H1 (cell line): Measurements from ENCODE around the gene RAMP1. TPM values are rescaled to one million over a fixed set of nuclear protein-coding genes. Genes with fewer than 3 reads are reported as not detected.
A peak's percentile ranks its signal among the peaks of the same experiment; 100 is the strongest.

Source experiments
- CTCF ChIA-PET: fragments of 300-600 bp; sonication (Branson Sonifier 250); formaldehyde crosslinking; loops from one replicate; lab custom pipeline; 2021; ENCODE audit not compliant: partially characterized antibody; lab: Charles Lee
- POLR2A ChIA-PET: fragments of 300-600 bp; sonication (Branson Sonifier 250); formaldehyde crosslinking; loops from one replicate; lab custom pipeline; 2021; ENCODE audit warnings: inconsistent platforms; ENCODE audit not compliant: partially characterized antibody; lab: Charles Lee
- DNase-seq, 2 experiments: peaks; one replicate each; pipeline versions ENCODE4 v3.0.0 to v3.0.0-alpha.2; 2010 to 2022; ENCODE audit warnings: low spot score in 2 of 2, low read depth in 1 of 2, mixed read lengths in 1 of 2
- FAIRE-seq: peaks from 2 replicates; lab custom pipeline; 2011; peaks lifted over from hg19 to GRCh38; lab: Jason Lieb, UNC
- H2AFZ ChIP-seq: 2 replicates; pipeline ENCODE4 v1.8.1; 2012; ENCODE audit warnings: low read length, inconsistent platforms
- H2AK5ac ChIP-seq: 2 replicates; pipeline ENCODE4 v1.6.1; 2013; ENCODE audit warnings: low read depth, low read length
- H2BK120ac ChIP-seq: replicated peaks from 2 replicates; pipeline ENCODE3; 2013; ENCODE audit warnings: low read depth, low read length, inconsistent platforms
- H2BK12ac ChIP-seq: 2 replicates; pipeline ENCODE4 v1.6.1; 2013; ENCODE audit warnings: low read depth, low read length
- H2BK15ac ChIP-seq: 2 replicates; pipeline ENCODE4 v1.6.1; 2013; ENCODE audit warnings: low read length
- H2BK20ac ChIP-seq: 2 replicates; pipeline ENCODE4 v1.6.1; 2013; ENCODE audit warnings: low read length
- H2BK5ac ChIP-seq: 2 replicates; pipeline ENCODE4 v1.6.1; 2013; ENCODE audit warnings: low read depth, low read length
- H3K14ac ChIP-seq: 2 replicates; pipeline ENCODE4 v1.6.1; 2013; ENCODE audit warnings: inconsistent platforms; ENCODE audit not compliant: insufficient read length
- H3K18ac ChIP-seq: 2 replicates; pipeline ENCODE4 v1.6.1; 2013; ENCODE audit warnings: low read length; ENCODE audit errors: extremely low read depth
- H3K23ac ChIP-seq: 2 replicates; pipeline ENCODE4 v1.6.1; 2013; ENCODE audit warnings: inconsistent platforms; ENCODE audit not compliant: insufficient read length
- H3K23me2 ChIP-seq: 2 replicates; pipeline ENCODE4 v1.6.1; 2013; ENCODE audit warnings: low read depth, low read length
- H3K27ac ChIP-seq: 2 replicates; pipeline ENCODE4 v1.6.1; 2011; ENCODE audit warnings: low read depth, low read length, inconsistent platforms
- H3K27me3 ChIP-seq, 4 experiments: replicated peaks in 1 of 4; 1 replicate in 1 of 4; 2 replicates in 3 of 4; pipeline versions ENCODE4 v1.6.1 to v1.8.1; 2011 to 2013; ENCODE audit warnings: low read length in 3 of 4, mild to moderate bottlenecking in 3 of 4, inconsistent platforms in 2 of 4, mixed read lengths in 2 of 4, moderate library complexity in 1 of 4; ENCODE audit not compliant: control insufficient read depth in 3 of 4, insufficient read depth in 3 of 4; ENCODE audit errors: extremely low read depth in 1 of 4
- H3K36me3 ChIP-seq, 4 experiments: 2 replicates each; pipeline versions ENCODE4 v1.6.1 to v1.8.1; 2011 to 2013; ENCODE audit warnings: mild to moderate bottlenecking in 4 of 4, low read length in 3 of 4, moderate library complexity in 2 of 4, control low read depth in 1 of 4, inconsistent platforms in 1 of 4; ENCODE audit not compliant: insufficient read depth in 4 of 4, control insufficient read depth in 2 of 4
- H3K4ac ChIP-seq: replicated peaks from 2 replicates; pipeline ENCODE3; 2013; ENCODE audit warnings: low read length, low read depth, mixed read lengths, inconsistent platforms; ENCODE audit not compliant: insufficient read length
- H3K4me1 ChIP-seq, 4 experiments: replicated peaks in 1 of 4; 1 replicate in 1 of 4; 2 replicates in 3 of 4; pipeline versions ENCODE4 v1.6.1 to v1.8.1; 2011 to 2013; ENCODE audit warnings: low read length in 3 of 4, inconsistent platforms in 2 of 4, mixed read lengths in 1 of 4; ENCODE audit not compliant: insufficient read depth in 4 of 4, control insufficient read depth in 3 of 4
- H3K4me2 ChIP-seq, 2 experiments: 2 replicates each; pipeline versions ENCODE4 v1.6.1 to v1.8.1; 2011 to 2013; ENCODE audit warnings: low read depth in 2 of 2, low read length in 2 of 2, control low read depth in 1 of 2, inconsistent platforms in 1 of 2, mild to moderate bottlenecking in 1 of 2; ENCODE audit not compliant: insufficient read depth in 1 of 2
- H3K4me3 ChIP-seq, 4 experiments: fragments of 200-600, 300-600 bp in 1 of 4; sonication (generic), shearing (Covaris generic), sonication (Bioruptor Twin) in 1 of 4; 2 replicates each; pipeline versions ENCODE4 v1.5.1 to v1.8.1; 2011 to 2016; ENCODE audit warnings: low read length in 4 of 4, low read depth in 3 of 4, control low read depth in 2 of 4, inconsistent platforms in 2 of 4, mild to moderate bottlenecking in 2 of 4, mixed read lengths in 1 of 4, moderate library complexity in 1 of 4; ENCODE audit not compliant: insufficient read depth in 2 of 4; ENCODE audit errors: extremely low read depth in 1 of 4
- H3K56ac ChIP-seq: replicated peaks from 2 replicates; pipeline ENCODE3; 2013; ENCODE audit warnings: low read depth, mild to moderate bottlenecking, mixed read lengths, low read length, inconsistent platforms; ENCODE audit not compliant: insufficient read length
- H3K79me1 ChIP-seq: 2 replicates; pipeline ENCODE4 v1.6.1; 2013; ENCODE audit warnings: low read depth, low read length, control low read depth
- H3K79me2 ChIP-seq, 2 experiments: 2 replicates each; pipeline versions ENCODE4 v1.6.1 to v1.8.1; 2012 to 2013; ENCODE audit warnings: low read length in 2 of 2, mild to moderate bottlenecking in 2 of 2, inconsistent platforms in 1 of 2; ENCODE audit not compliant: insufficient read depth in 2 of 2, control insufficient read depth in 1 of 2
- H3K9ac ChIP-seq, 4 experiments: replicated peaks in 1 of 4; 1 replicate in 1 of 4; 2 replicates in 3 of 4; pipeline versions ENCODE4 v1.6.1 to v1.8.1; 2011 to 2013; ENCODE audit warnings: low read depth in 3 of 4, low read length in 3 of 4, control low read depth in 2 of 4, mild to moderate bottlenecking in 2 of 4, moderate library complexity in 2 of 4, inconsistent platforms in 1 of 4; ENCODE audit errors: extremely low read depth in 1 of 4
- H3K9me3 ChIP-seq, 2 experiments: 2 replicates each; pipeline versions ENCODE4 v1.6.1 to v1.8.1; 2012 to 2013; ENCODE audit warnings: mild to moderate bottlenecking in 2 of 2, moderate library complexity in 2 of 2, control low read depth in 1 of 2, inconsistent platforms in 1 of 2, low read depth in 1 of 2, low read length in 1 of 2, mixed read lengths in 1 of 2; ENCODE audit not compliant: insufficient read depth in 2 of 2
- H4K20me1 ChIP-seq, 2 experiments: replicated peaks in 1 of 2; 2 replicates each; pipeline versions ENCODE3 to v1.8.1; 2011 to 2013; ENCODE audit warnings: inconsistent platforms in 2 of 2, low read length in 2 of 2, mild to moderate bottlenecking in 1 of 2; ENCODE audit not compliant: insufficient read depth in 2 of 2, control insufficient read depth in 1 of 2
- H4K5ac ChIP-seq: 2 replicates; pipeline ENCODE4 v1.6.1; 2013; ENCODE audit warnings: low read length, low read depth, mixed read lengths, inconsistent platforms; ENCODE audit not compliant: insufficient read length
- H4K8ac ChIP-seq: 2 replicates; pipeline ENCODE4 v1.8.0; 2013; ENCODE audit warnings: mild to moderate bottlenecking, moderate library complexity, low read length, inconsistent platforms; ENCODE audit not compliant: insufficient read depth; ENCODE audit errors: extremely low read depth
- H4K91ac ChIP-seq: replicated peaks from 2 replicates; pipeline ENCODE3; 2013; ENCODE audit warnings: low read length, mixed read lengths, inconsistent platforms; ENCODE audit not compliant: insufficient read length
- ATF2 ChIP-seq: IDR thresholded peaks from 2 replicates; pipeline ENCODE4 v1.6.1; 2012; ENCODE audit warnings: low read length, inconsistent platforms
- BACH1 ChIP-seq: IDR thresholded peaks from 2 replicates; pipeline ENCODE4 v1.6.1; 2012; ENCODE audit warnings: low read length, improper control_type of control experiment
- CREB1 ChIP-seq: IDR thresholded peaks from 2 replicates; pipeline ENCODE4 v1.6.1; 2012; ENCODE audit warnings: inconsistent platforms
- PHF8 ChIP-seq: fragments of 200-600 bp; sonication (generic); conservative IDR thresholded peaks from 2 replicates; pipeline ENCODE4 v1.7.1; 2012; ENCODE audit warnings: low read depth, mild to moderate bottlenecking, inconsistent platforms, low read length, moderate library complexity
- POLR2A ChIP-seq, 2 experiments: IDR thresholded peaks; 1 replicate in 1 of 2; 2 replicates in 1 of 2; pipeline ENCODE4 v1.6.1; 2011; ENCODE audit warnings: low read depth in 2 of 2, low read length in 2 of 2, mild to moderate bottlenecking in 2 of 2; ENCODE audit errors: control extremely low read depth in 1 of 2
- RFX5 ChIP-seq: IDR thresholded peaks from 2 replicates; pipeline ENCODE4 v1.6.1; 2011; ENCODE audit warnings: low read depth, low read length, improper control_type of control experiment, borderline replicate concordance
- SP2 ChIP-seq: IDR thresholded peaks from 2 replicates; pipeline ENCODE4 v1.6.1; 2012; ENCODE audit warnings: mild to moderate bottlenecking, low read length, inconsistent platforms
- SUZ12 ChIP-seq: fragments of 200-600 bp; sonication (generic); IDR thresholded peaks from 2 replicates; pipeline ENCODE4 v1.6.1; 2012; ENCODE audit warnings: mild to moderate bottlenecking, inconsistent platforms, low read length, moderate library complexity, mixed read lengths
- TAF7 ChIP-seq: optimal IDR thresholded peaks from 2 replicates; pipeline ENCODE3; 2011; ENCODE audit warnings: low read depth, mild to moderate bottlenecking, inconsistent platforms, low read length, moderate library complexity, borderline replicate concordance
- YY1 ChIP-seq: IDR thresholded peaks from 2 replicates; pipeline ENCODE4 v1.6.1; 2011; ENCODE audit warnings: low read depth, mild to moderate bottlenecking, low read length
- WGBS, 2 experiments: shearing (Covaris generic) in 1 of 2; methylation state at CpG; one replicate each; pipeline versions ENCODE4 v1.1.6 to v1.1.7; 2013 to 2015; ENCODE audit warnings: low lambda C conversion rate in 2 of 2, mixed read lengths in 2 of 2, inconsistent platforms in 1 of 2, low coverage in 1 of 2, missing lambda C conversion rate in 1 of 2; ENCODE audit not compliant: insufficient replicate concordance in 2 of 2, insufficient coverage in 1 of 2, insufficient read length in 1 of 2; ENCODE audit errors: extremely low coverage in 1 of 2, missing lambda C conversion rate in 1 of 2; 5-methylcytosine and 5-hydroxymethylcytosine counted together
- polyA plus RNA-seq, 7 experiments: library from polyadenylated mRNA; depleted of rRNA in 3 of 7; stranded (reverse) in 5 of 7; unstranded in 2 of 7; fragments of >200 nt in 5 of 7; fragments of 200-250 nt in 2 of 7; gene quantifications; 1 replicate in 5 of 7; 2 replicates in 1 of 7; 4 replicates in 1 of 7; pipeline versions ENCODE4 v1.2.1 to v1.2.3, GENCODE V29; 2011 to 2013; ENCODE audit warnings: missing spikeins in 2 of 7, mixed read lengths in 2 of 7
- total RNA-seq: library from RNA; stranded (reverse); fragmentation: NEBNext Ultra II Directional; extraction: Animal tissue kit (Norgen Biotek cat#: 25700); gene quantifications from 2 replicates; pipeline ENCODE4 v1.2.1, GENCODE V29; 2021

The RAMP1 gene
- total and polyA plus RNA-seq, 2 of the 8 experiments (the other 6 are each of a cell fraction or from before 2014, with no cell fraction given): 0.65 to 4.3 TPM

GRCh38 chr2:237895544-237896506 lies 36.4 kb downstream of the RAMP1 start:
- 0 out of 2 replicates have a peak overlapping the region, but pooled peaks have one; percentile 68 for H2BK12ac ChIP-seq
- FAIRE-seq: no peak
- 0 out of 2 replicates have a peak overlapping the region, but pooled peaks have one; percentile 53 for H2AK5ac ChIP-seq
- POLR2A ChIA-PET: no interaction called here
- H3K36me3 ChIP-seq: no peaks in the 10 kb centered on the region
- H3K14ac ChIP-seq: no peak overlapping the region
- no peaks in the 10 kb centered on the region for H3K23me2 ChIP-seq
- CTCF ChIA-PET: interaction anchor here (1.5 kb wide), 1 partner anchor 27 kb away, joined by 5 read pairs; no protein-coding TSS in a partner anchor
- peak overlapping the region; percentile 75; the same call in 1 of the 2 replicates for H2BK5ac ChIP-seq
- DNase-seq: no peak
- no peak overlapping the region for H2BK20ac ChIP-seq
- H3K79me2 ChIP-seq: no peaks in the 10 kb centered on the region
- H3K4ac ChIP-seq: no peak overlapping the region
- H3K18ac ChIP-seq: peak overlapping the region; percentile 60; the same call in 1 of the 2 replicates
- H2BK120ac ChIP-seq: no peak overlapping the region
- no peak overlapping the region for H3K56ac ChIP-seq
- H3K27me3 ChIP-seq: no peaks in the 10 kb centered on the region
- H3K79me1 ChIP-seq: no peaks in the 10 kb centered on the region
- no peak overlapping the region; the same call in 1 of the 2 replicates for H2BK15ac ChIP-seq
- H2AFZ ChIP-seq: no peak overlapping the region; the same call in 1 of the 2 replicates
- H4K91ac ChIP-seq: no peak overlapping the region
- H4K20me1 ChIP-seq: no peaks in the 10 kb centered on the region
- WGBS, 2 experiments: 86% methylated on average over 24 of the region's 27 CpGs; no CpG with 5 or more reads in 1 of the 2 experiments
- H4K8ac ChIP-seq: no peak overlapping the region
- no peak overlapping the region for H3K4me2 ChIP-seq
- no peaks in the 10 kb centered on the region; a peak in 3 of 7 replicates for H3K4me1 ChIP-seq
- no peak overlapping the region for H3K27ac ChIP-seq
- no peak overlapping the region for H4K5ac ChIP-seq
- no peaks in the 10 kb centered on the region for H3K9me3 ChIP-seq
- H3K9ac ChIP-seq: no peak overlapping the region
- no peak overlapping the region for H3K23ac ChIP-seq
- no peak overlapping the region for H3K4me3 ChIP-seq
- TF ChIP-seq SP2: no peak
- no peak for TF ChIP-seq PHF8
- no peak for TF ChIP-seq BACH1
- no peak for TF ChIP-seq POLR2A (IDR thresholded peaks at IDR 0.05; ENCODE audit: control extremely low read depth in 1 of 2, low read depth in 2 of 2, low read length in 2 of 2)
- no peak for TF ChIP-seq YY1
- TF ChIP-seq TAF7: no peak
- no peak for TF ChIP-seq RFX5
- TF ChIP-seq SUZ12: no peak
- TF ChIP-seq CREB1: no peak
- no peak for TF ChIP-seq ATF2
